ENCODE measurements around the gene LIN9. TPM values are rescaled to one million over a fixed set of nuclear protein-coding genes. Genes with fewer than 3 reads are reported as not detected.

The LIN9 gene
- total RNA-seq, 3 donors from 2014 or later = 1.9 to 5.6 (median 2.6) TPM

DNA sequence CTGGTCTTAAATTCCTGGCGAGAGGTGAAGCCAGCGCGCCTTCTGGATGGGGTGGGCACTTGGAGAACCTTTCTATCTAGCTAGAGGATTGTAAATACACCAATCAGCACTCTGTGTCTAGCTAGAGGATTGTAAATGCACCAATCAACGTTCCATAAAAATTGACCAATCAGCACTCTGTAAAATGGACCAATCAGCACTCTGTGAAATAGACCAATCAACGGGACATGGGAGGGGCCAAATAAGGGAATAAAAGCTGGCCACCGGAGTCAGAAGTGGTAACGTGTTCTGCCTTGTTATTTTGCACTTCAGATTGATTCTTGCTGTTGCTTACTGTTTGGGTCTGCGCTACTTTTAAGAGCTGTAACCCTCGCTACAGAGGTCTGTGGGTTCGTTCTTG, 12.0 kb upstream of the LIN9 start:
- Histone ChIP-seq H3K9me3 (no peaks in the 10 kb centered on the region), H3K4me3 (no peak overlapping the region), H3K4me1 (no peaks in the 10 kb centered on the region), H3K27me3 (peaks cover 0 to 6% of the 10 kb centered on the region in 2 donors), H3K27ac (no peak overlapping the region), H3K36me3 (no peaks in the 10 kb centered on the region)
- DNase-seq (ENCODE audit: low spot score in 2 of 2) = no peak
- intact Hi-C loops (cut with DNase I; ENCODE audit: low total_unique reads) = no loop called here
- no peak for TF ChIP-seq POLR2A (IDR thresholded peaks at IDR 0.05)
- TF ChIP-seq, protein P1, sequence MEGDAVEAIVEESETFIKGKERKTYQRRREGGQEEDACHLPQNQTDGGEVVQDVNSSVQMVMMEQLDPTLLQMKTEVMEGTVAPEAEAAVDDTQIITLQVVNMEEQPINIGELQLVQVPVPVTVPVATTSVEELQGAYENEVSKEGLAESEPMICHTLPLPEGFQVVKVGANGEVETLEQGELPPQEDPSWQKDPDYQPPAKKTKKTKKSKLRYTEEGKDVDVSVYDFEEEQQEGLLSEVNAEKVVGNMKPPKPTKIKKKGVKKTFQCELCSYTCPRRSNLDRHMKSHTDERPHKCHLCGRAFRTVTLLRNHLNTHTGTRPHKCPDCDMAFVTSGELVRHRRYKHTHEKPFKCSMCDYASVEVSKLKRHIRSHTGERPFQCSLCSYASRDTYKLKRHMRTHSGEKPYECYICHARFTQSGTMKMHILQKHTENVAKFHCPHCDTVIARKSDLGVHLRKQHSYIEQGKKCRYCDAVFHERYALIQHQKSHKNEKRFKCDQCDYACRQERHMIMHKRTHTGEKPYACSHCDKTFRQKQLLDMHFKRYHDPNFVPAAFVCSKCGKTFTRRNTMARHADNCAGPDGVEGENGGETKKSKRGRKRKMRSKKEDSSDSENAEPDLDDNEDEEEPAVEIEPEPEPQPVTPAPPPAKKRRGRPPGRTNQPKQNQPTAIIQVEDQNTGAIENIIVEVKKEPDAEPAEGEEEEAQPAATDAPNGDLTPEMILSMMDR (IDR thresholded peaks at IDR 0.05) = no peak
- no peak for TF ChIP-seq POLR2AphosphoS5 (IDR thresholded peaks at IDR 0.05)

DNA sequence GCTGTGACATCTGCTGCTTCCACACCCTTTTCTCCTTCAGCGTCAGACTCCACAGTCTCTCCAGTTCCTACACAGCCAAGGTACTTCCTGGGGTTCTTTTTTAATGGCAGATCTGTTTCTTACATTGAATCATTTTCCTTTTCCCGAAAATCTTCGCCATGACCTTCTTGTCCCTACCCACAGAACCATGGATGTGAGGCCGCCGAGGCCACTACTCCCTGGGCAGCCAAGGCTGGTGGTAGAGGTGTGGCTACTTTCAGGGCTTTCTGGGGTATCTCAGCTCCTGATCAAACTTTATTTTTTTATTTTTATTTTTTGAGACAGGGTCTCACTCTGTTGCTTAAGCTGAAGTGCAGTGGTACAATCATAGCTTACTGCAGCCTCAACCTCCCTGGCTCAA, 9.5 kb upstream of the LIN9 start:
- Histone ChIP-seq H3K27me3 (peaks cover 0 to 6% of the 10 kb centered on the region in 2 donors), H3K9me3 (no peaks in the 10 kb centered on the region), H3K4me3 (no peak overlapping the region), H3K27ac (no peak overlapping the region), H3K4me1 (no peaks in the 10 kb centered on the region), H3K36me3 (no peaks in the 10 kb centered on the region)
- DNase-seq (ENCODE audit: low spot score in 2 of 2) = no peak
- intact Hi-C loops (cut with DNase I; ENCODE audit: low total_unique reads) = no loop called here
- TF ChIP-seq POLR2A (IDR thresholded peaks at IDR 0.05) = no peak
- TF ChIP-seq POLR2AphosphoS5 (IDR thresholded peaks at IDR 0.05) = no peak
- TF ChIP-seq, protein P1 (IDR thresholded peaks at IDR 0.05) = no peak

GRCh38 chr1:226314055-226314454, 5.1 kb upstream of the LIN9 start:
- intact Hi-C loops (cut with DNase I; ENCODE audit: low total_unique reads) = no loop called here
- DNase-seq (ENCODE audit: low spot score in 2 of 2) = no peak
- H3K27me3 ChIP-seq = no peaks in the 10 kb centered on the region
- H3K4me3 ChIP-seq = no peak overlapping the region
- H3K9me3 ChIP-seq = no peaks in the 10 kb centered on the region
- no peaks in the 10 kb centered on the region for H3K4me1 ChIP-seq
- TF ChIP-seq POLR2AphosphoS5 (IDR thresholded peaks at IDR 0.05) (no peak), POLR2A (IDR thresholded peaks at IDR 0.05) (no peak)
- TF ChIP-seq, protein P1 (IDR thresholded peaks at IDR 0.05) = no peak
- no peaks in the 10 kb centered on the region for H3K36me3 ChIP-seq
- H3K27ac ChIP-seq = no peak overlapping the region

GRCh38 chr1:226312065-226312464, 3.1 kb upstream of the LIN9 start:
- Histone ChIP-seq H3K27ac (no peak overlapping the region), H3K27me3 (no peaks in the 10 kb centered on the region), H3K4me1 (no peaks in the 10 kb centered on the region), H3K9me3 (no peaks in the 10 kb centered on the region), H3K36me3 (no peaks in the 10 kb centered on the region), H3K4me3 (no peak overlapping the region)
- TF ChIP-seq, protein P1 (IDR thresholded peaks at IDR 0.05) = no peak
- TF ChIP-seq POLR2A (IDR thresholded peaks at IDR 0.05) (no peak), POLR2AphosphoS5 (IDR thresholded peaks at IDR 0.05) (no peak)
- intact Hi-C loops (cut with DNase I; ENCODE audit: low total_unique reads) = no loop called here
- DNase-seq (ENCODE audit: low spot score in 2 of 2) = no peak

DNA sequence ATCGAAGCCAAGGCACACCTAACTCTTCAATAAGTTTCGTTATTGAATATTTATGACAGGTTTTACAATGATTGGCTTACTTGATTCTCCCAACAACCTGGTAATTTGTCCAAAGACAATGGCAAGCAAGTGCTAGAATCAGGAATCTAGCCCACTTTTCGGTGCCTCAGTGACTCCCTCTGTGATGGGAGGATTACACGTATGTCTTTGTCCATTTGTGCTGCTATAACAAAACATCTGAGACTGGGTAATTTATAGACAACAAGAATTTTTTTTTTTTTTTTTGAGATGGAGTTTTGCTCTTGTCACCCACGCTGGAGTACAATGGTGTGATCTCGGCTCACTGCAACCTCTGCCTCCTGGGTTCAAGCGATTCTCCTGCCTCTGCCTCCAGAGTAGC, 2.4 kb upstream of the LIN9 start:
- Histone ChIP-seq H3K36me3 (no peaks in the 10 kb centered on the region), H3K4me1 (no peaks in the 10 kb centered on the region), H3K27ac (no peak overlapping the region), H3K9me3 (no peaks in the 10 kb centered on the region), H3K27me3 (no peaks in the 10 kb centered on the region), H3K4me3 (no peak overlapping the region)
- intact Hi-C loops (cut with DNase I; ENCODE audit: low total_unique reads) = no loop called here
- TF ChIP-seq, protein P1 (IDR thresholded peaks at IDR 0.05) = no peak
- TF ChIP-seq POLR2AphosphoS5 (IDR thresholded peaks at IDR 0.05) = no peak
- DNase-seq (ENCODE audit: low spot score in 2 of 2) = no peak
